HepG2 (cell line): ENCODE data around the gene HYOU1.

Experiments
- ARID3A ChIP-seq: IDR thresholded peaks from 2 replicates; pipeline ENCODE4 v1.6.1; 2012; ENCODE audit warnings: low read depth, low read length, improper control_type of control experiment
- CBFB ChIP-seq: sonication (generic); formaldehyde crosslinking; IDR thresholded peaks from 2 replicates; pipeline ENCODE4 v1.4.0; 2020; ENCODE audit warnings: missing genetic modification reagents
- CBX2 ChIP-seq, 2 experiments: fragments of 200-600 bp in 1 of 2; sonication (generic); formaldehyde crosslinking in 1 of 2; IDR thresholded peaks; 2 replicates each; pipeline versions ENCODE4 v1.7.0 to v1.8.1; 2018 to 2022; ENCODE audit warnings: low read depth in 2 of 2, low read length in 1 of 2, mild to moderate bottlenecking in 1 of 2, missing genetic modification reagents in 1 of 2
- CTCF ChIP-seq: sonication (generic); formaldehyde crosslinking; IDR thresholded peaks from 2 replicates; pipeline ENCODE4 v1.5.0; 2020; ENCODE audit warnings: mild to moderate bottlenecking, missing genetic modification reagents, moderate library complexity
- DNMT1 ChIP-seq: sonication (generic); formaldehyde crosslinking; IDR thresholded peaks from 2 replicates; pipeline ENCODE4 v1.5.1; 2020; ENCODE audit warnings: mild to moderate bottlenecking, missing genetic modification reagents
- KAT2B ChIP-seq: fragments of 150-350 bp; IDR thresholded peaks from 2 replicates; pipeline ENCODE4 v1.6.1; 2014; ENCODE audit warnings: low read depth, low read length, borderline replicate concordance
- MTF1 ChIP-seq: sonication (generic); formaldehyde crosslinking; IDR thresholded peaks from 2 replicates; pipeline ENCODE4 v1.5.0; 2020; ENCODE audit warnings: missing genetic modification reagents
- MYC ChIP-seq: sonication (generic); formaldehyde crosslinking; IDR thresholded peaks from 2 replicates; pipeline ENCODE4 v1.9.0; 2021; ENCODE audit warnings: missing genetic modification reagents, borderline replicate concordance
- PHF8 ChIP-seq: sonication (generic); formaldehyde crosslinking; IDR thresholded peaks from 2 replicates; pipeline ENCODE4 v1.5.0; 2020; ENCODE audit warnings: missing genetic modification reagents
- SIX4 ChIP-seq: sonication (generic); formaldehyde crosslinking; IDR thresholded peaks from 2 replicates; pipeline ENCODE4 v1.4.0; 2020; ENCODE audit warnings: missing genetic modification reagents
- TERF1 ChIP-seq: sonication (generic); formaldehyde crosslinking; IDR thresholded peaks from 2 replicates; pipeline ENCODE4 v1.8.0; 2022; ENCODE audit warnings: mild to moderate bottlenecking, missing genetic modification reagents, moderate library complexity
- ZBTB3 ChIP-seq: sonication (generic); formaldehyde crosslinking; IDR thresholded peaks from 2 replicates; pipeline ENCODE4 v1.4.0; 2020; ENCODE audit warnings: low read depth, mild to moderate bottlenecking, moderate library complexity, missing genetic modification reagents, borderline replicate concordance
- ZNF263 ChIP-seq: sonication (generic); formaldehyde crosslinking; IDR thresholded peaks from 2 replicates; pipeline ENCODE4 v1.4.0; 2020; ENCODE audit warnings: missing genetic modification reagents

GRCh38 chr11:119025978-119026766 is 30.8 kb downstream of the HYOU1 start:
- no peak for TF ChIP-seq CTCF (CRISPR knock-in tag)
- no peak for TF ChIP-seq KAT2B
- TF ChIP-seq ZNF263 (CRISPR knock-in tag) = no peak
- no peak for TF ChIP-seq SIX4 (CRISPR knock-in tag)
- no peak for TF ChIP-seq ARID3A
- no peak for TF ChIP-seq CBFB (CRISPR knock-in tag)
- TF ChIP-seq PHF8 (CRISPR knock-in tag) = no peak
- TF ChIP-seq TERF1 (CRISPR knock-in tag) = no peak
- TF ChIP-seq DNMT1 (CRISPR knock-in tag) = no peak
- peak; percentile 69; the same call in 1 of the 2 replicates for TF ChIP-seq MYC (CRISPR knock-in tag)
- no peak for TF ChIP-seq MTF1 (CRISPR knock-in tag)
- no peak for TF ChIP-seq CBX2 (IDR thresholded peaks at IDR 0.05; ENCODE audit: low read depth, low read length)
- TF ChIP-seq CBX2 (CRISPR knock-in tag; IDR thresholded peaks at IDR 0.05; ENCODE audit: low read depth) = no peak
- no peak for TF ChIP-seq ZBTB3
